HG02852 (cell line): Measurements from ENCODE around the gene TSPAN12.

Experiments used
- ATAC-seq: cut with Tn5 transposase; IDR thresholded peaks from one replicate; pipeline ENCODE4 v1.9.1; 2021; ENCODE audit warnings: mild to moderate bottlenecking, moderate library complexity; ENCODE audit not compliant: unreplicated experiment

Gene TSPAN12

DNA sequence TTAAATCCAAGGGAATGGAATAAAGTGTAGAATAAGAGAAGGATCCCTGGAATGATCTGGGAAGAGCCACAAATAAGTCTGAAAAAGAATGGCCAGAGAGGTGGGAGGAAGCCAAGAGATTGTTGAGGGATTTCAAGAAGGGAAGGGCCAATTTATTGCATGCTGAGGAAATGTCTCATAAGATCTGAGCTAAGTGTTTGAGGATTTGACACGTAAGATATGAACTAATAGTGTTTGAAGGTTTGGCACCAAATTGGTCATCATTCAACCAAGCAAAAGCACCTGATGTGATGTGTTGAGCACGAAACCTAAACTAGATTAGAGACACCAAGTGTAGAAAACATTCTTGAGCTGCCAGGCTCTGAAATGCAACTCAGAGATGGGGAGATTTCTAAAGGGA, 97.9 kb downstream of the TSPAN12 start:
- peak; percentile 84 for ATAC-seq

DNA sequence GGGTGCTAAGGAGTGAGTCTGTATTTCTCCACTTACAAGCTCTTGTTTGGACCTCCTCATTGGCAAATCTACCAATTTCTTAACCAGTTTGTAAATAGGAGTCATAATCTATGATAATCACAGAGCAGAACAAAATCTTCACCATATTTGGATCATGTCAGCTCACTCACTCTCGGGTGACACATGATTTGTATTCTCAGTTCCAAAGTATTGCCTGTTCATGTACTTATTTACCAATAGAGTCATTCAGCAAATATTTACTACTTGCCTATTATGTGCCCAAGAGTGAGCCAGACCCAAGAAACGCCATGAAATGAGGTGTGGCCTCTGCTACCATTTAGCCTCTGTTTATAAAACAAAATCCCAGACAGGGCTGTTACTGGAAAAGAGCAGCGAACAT, 114.8 kb downstream of the TSPAN12 start:
- no peak for ATAC-seq

DNA sequence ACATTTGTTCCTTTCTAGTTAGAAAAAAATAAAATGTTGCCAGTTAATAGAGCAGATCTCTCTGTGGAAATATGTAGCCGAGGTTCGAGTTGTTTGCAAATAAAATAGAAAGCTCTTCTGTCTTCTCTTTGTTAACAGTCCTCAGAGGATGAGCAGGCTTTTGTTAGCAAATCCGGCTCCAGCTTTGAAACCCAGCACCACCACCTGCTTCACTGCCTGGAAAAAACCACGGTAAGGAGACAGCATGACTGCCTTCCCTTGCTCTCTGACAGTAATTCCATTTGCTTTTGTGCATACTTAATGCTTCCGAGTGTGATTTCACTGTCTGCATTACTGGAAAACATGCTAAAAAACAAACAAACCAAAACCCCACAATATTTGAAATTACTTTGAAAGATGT, 115.6 kb downstream of the TSPAN12 start:
- no peak for ATAC-seq

DNA sequence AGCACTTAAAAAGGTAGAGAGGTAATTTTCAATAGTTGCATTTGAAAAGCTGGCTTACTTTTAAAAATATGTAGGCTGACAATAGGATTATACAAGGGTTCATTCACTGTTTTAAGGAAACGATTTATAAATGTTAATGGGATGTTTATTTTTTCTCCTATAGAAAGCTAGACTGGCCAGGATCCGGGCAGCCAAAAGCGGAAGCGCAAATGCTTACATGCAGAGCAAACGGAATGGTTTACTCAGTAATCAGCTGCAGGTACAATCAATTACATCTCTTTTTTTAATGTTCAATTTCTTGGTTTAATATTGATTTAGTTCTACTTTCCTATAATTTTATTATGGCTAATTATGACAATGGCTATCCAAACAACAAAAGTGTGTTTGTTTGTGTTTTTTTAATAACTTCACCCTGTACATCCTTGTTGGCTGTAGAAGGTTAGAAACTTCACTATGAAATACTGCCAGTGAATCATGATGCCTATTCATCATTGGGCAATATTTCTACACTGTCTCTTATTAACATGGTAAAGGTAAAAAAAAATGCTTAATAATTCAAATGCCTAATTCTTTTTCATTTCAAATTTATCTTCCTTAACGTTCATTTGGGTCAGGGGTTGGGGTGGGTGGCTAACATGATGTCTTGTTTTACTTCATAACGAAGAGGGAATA, 116.4 kb downstream of the TSPAN12 start:
- ATAC-seq = no peak

DNA sequence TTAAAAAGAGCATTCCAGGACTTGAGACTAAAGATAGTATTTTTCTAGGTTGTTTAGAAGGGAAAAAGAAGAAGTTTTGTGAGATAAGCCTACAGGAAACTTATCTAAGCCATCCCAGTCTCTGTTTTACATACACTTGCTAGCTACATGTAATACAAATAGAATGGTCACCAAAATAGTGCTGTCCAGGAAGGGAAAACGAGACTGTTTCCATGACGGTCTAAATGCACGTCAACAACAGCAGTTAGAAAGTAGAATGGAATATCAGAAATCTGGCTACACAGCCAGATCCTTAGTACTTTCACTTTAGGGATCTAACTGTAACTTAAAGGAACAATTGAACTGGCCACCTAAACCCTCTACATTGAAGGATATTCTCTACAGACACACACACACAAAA, 117.6 kb downstream of the TSPAN12 start:
- ATAC-seq = no peak

DNA sequence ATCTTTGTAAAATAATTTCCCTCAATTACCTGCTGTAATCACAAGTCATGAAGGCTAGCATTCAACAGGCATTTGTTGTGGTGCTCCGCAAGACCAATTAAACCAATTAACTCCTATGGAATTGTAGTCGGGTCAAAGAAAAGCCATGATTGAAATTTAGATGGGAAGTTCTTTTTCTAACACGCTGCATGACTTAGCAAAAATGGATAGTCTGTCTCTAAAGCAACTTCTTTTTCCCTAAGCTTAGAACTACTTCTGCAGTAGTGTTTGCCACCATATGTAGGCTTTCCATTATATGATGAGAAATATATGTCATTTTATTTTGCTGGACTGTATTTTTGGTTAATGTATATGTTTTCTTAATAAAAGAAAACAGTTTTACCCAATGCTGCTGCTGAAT, 119.1 kb downstream of the TSPAN12 start:
- ATAC-seq = no peak
